ENCODE results near the gene CASP5.
"Not testable (repeated sequence)": the region's sequence is repeated elsewhere in the genome, so short reads cannot be mapped to it uniquely, and the experiment has no call there.

GRCh38 chr11:105034388-105034787 is 11.4 kb upstream of the CASP5 start:
- not testable (repeated sequence) for TF ChIP-seq MAX (CRISPR knock-in tag; IDR thresholded peaks at IDR 0.05); GRHL2 (CRISPR knock-in tag; IDR thresholded peaks at IDR 0.05; ENCODE audit: insufficient replicate concordance, severe bottlenecking); NFE2L1 (CRISPR knock-in tag; IDR thresholded peaks at IDR 0.05); FOXP4 (CRISPR knock-in tag; IDR thresholded peaks at IDR 0.05); GTF2I (CRISPR knock-in tag; conservative IDR thresholded peaks at IDR 0.05); FOXK1 (CRISPR knock-in tag; IDR thresholded peaks at IDR 0.05); ERG (CRISPR knock-in tag; IDR thresholded peaks at IDR 0.05)
- TF ChIP-seq, protein P1, sequence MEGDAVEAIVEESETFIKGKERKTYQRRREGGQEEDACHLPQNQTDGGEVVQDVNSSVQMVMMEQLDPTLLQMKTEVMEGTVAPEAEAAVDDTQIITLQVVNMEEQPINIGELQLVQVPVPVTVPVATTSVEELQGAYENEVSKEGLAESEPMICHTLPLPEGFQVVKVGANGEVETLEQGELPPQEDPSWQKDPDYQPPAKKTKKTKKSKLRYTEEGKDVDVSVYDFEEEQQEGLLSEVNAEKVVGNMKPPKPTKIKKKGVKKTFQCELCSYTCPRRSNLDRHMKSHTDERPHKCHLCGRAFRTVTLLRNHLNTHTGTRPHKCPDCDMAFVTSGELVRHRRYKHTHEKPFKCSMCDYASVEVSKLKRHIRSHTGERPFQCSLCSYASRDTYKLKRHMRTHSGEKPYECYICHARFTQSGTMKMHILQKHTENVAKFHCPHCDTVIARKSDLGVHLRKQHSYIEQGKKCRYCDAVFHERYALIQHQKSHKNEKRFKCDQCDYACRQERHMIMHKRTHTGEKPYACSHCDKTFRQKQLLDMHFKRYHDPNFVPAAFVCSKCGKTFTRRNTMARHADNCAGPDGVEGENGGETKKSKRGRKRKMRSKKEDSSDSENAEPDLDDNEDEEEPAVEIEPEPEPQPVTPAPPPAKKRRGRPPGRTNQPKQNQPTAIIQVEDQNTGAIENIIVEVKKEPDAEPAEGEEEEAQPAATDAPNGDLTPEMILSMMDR (IDR thresholded peaks at IDR 0.05): not testable (repeated sequence)
- TF ChIP-seq, protein P2, sequence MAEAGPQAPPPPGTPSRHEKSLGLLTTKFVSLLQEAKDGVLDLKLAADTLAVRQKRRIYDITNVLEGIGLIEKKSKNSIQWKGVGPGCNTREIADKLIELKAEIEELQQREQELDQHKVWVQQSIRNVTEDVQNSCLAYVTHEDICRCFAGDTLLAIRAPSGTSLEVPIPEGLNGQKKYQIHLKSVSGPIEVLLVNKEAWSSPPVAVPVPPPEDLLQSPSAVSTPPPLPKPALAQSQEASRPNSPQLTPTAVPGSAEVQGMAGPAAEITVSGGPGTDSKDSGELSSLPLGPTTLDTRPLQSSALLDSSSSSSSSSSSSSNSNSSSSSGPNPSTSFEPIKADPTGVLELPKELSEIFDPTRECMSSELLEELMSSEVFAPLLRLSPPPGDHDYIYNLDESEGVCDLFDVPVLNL (CRISPR knock-in tag; IDR thresholded peaks at IDR 0.05; ENCODE audit: borderline replicate concordance, low read depth): not testable (repeated sequence)

Data from WTC11 (cell line).